Measurements from ENCODE around the gene RO60. TPM values are rescaled to one million over a fixed set of nuclear protein-coding genes. Genes with fewer than 3 reads are reported as not detected.

RO60 gene
- total RNA-seq, 1 experiment from 2014 or later = 93.5 TPM

DNA sequence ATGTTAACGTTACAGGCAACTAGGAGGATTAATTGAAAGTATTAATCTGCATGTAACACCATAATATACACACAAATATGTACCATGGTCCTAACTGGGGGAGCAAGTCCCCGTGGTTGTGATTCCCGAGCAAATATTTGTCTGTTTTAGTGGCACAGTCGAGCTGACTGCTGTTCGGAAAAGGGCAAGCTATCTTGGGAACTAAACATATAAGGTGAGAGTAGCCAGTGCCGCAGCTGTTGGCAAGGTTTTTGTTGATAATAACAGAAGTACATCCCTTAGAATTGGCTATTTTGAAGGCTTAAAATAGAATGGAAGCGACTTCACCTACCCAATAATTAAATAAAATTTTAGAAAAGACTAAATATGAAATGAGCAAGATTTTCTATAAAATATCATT lies 45.7 kb upstream of the RO60 start:
- POLR2A ChIA-PET (ENCODE audit: low non-redundant PET) = no interaction called here
- BruUV-seq (replicated peaks) = no TSS peak

DNA sequence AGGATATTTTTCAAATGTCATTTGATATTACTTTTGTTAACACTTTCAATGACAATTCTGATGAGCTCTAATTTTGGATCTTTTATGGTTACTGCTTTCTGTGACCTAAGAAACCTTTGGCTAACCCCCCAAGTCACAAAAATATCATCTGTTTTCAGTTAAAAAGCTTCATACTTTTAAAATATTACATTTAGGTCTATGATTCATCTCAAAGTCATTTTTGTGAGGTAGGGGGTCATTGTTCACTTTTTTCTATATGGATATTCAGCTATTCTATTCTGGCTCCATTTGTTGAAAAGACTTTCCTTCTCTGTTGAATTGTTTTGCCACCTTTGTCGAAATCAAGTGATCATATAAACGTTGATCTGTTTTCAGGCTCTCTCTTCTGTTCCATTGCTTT lies 45.0 kb upstream of the RO60 start:
- ChIA-PET CTCF (no interaction called here), POLR2A (ENCODE audit: low non-redundant PET) (no interaction called here)
- H3K36me3 ChIP-seq (ENCODE audit: insufficient read depth, low read length, poor library complexity, severe bottlenecking) = no peaks in the 10 kb centered on the region
- H3K4me3 ChIP-seq (ENCODE audit: low read depth, low read length, poor library complexity, severe bottlenecking) = no peak overlapping the region
- TF ChIP-seq, protein P1, sequence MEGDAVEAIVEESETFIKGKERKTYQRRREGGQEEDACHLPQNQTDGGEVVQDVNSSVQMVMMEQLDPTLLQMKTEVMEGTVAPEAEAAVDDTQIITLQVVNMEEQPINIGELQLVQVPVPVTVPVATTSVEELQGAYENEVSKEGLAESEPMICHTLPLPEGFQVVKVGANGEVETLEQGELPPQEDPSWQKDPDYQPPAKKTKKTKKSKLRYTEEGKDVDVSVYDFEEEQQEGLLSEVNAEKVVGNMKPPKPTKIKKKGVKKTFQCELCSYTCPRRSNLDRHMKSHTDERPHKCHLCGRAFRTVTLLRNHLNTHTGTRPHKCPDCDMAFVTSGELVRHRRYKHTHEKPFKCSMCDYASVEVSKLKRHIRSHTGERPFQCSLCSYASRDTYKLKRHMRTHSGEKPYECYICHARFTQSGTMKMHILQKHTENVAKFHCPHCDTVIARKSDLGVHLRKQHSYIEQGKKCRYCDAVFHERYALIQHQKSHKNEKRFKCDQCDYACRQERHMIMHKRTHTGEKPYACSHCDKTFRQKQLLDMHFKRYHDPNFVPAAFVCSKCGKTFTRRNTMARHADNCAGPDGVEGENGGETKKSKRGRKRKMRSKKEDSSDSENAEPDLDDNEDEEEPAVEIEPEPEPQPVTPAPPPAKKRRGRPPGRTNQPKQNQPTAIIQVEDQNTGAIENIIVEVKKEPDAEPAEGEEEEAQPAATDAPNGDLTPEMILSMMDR (conservative IDR thresholded peaks at IDR 0.05; ENCODE audit: low read depth, low read length) = no peak
- TF ChIP-seq EZH2 (IDR thresholded peaks at IDR 0.05; ENCODE audit: borderline replicate concordance, low read depth, low read length, poor library complexity, severe bottlenecking) = no peak
- no TSS peak for BruUV-seq (replicated peaks)
- no peak overlapping the region for H3K27ac ChIP-seq (ENCODE audit: low read depth, low read length, poor library complexity, severe bottlenecking)
- no peak for DNase-seq (ENCODE audit: low spot score)
- intact Hi-C loops (cut with micrococcal nuclease; ENCODE audit: unreplicated experiment) = no loop called here
- no peaks in the 10 kb centered on the region for H3K4me1 ChIP-seq (ENCODE audit: insufficient read depth, low read length, poor library complexity, severe bottlenecking)
- H3K27me3 ChIP-seq (replicated peaks; ENCODE audit: insufficient read depth, low read depth, low read length, poor library complexity) = no peaks in the 10 kb centered on the region
- H3K9me3 ChIP-seq (ENCODE audit: low read depth, low read length, poor library complexity, severe bottlenecking) = no peaks in the 10 kb centered on the region

More for the DNA sequence above, 45.7 kb upstream of the RO60 start:
- CTCF ChIA-PET = no interaction called here
- DNase-seq (ENCODE audit: low spot score) = no peak
- H3K4me1 ChIP-seq (ENCODE audit: insufficient read depth, low read length, poor library complexity, severe bottlenecking) = no peaks in the 10 kb centered on the region
- H3K27ac ChIP-seq (ENCODE audit: low read depth, low read length, poor library complexity, severe bottlenecking) = no peak overlapping the region
- no peak overlapping the region for H3K4me3 ChIP-seq (ENCODE audit: low read depth, low read length, poor library complexity, severe bottlenecking)
- no peaks in the 10 kb centered on the region for H3K36me3 ChIP-seq (ENCODE audit: insufficient read depth, low read length, poor library complexity, severe bottlenecking)
- intact Hi-C loops (cut with micrococcal nuclease; ENCODE audit: unreplicated experiment) = no loop called here
- TF ChIP-seq, protein P1 (conservative IDR thresholded peaks at IDR 0.05; ENCODE audit: low read depth, low read length) = no peak
- TF ChIP-seq EZH2 (IDR thresholded peaks at IDR 0.05; ENCODE audit: borderline replicate concordance, low read depth, low read length, poor library complexity, severe bottlenecking) = no peak
- no peaks in the 10 kb centered on the region for H3K9me3 ChIP-seq (ENCODE audit: low read depth, low read length, poor library complexity, severe bottlenecking)
- no peaks in the 10 kb centered on the region for H3K27me3 ChIP-seq (replicated peaks; ENCODE audit: insufficient read depth, low read depth, low read length, poor library complexity)

DNA sequence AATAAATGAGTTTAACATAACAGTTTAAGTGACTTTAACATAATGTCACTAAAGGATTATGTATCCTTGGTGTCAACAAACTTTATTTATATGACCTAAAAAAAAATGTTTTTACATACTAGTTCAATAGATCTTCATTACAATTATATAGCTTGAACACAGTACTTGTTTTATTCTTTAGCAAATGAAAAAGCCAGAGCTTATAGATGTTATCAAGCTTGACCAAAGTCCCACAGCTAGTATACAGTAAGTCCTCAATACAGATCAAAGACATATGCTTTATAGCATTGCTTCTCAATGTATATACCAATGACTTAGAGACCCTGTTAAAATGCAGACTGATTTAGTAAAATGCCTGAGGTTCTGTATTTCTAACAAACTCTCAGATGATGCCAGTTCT lies 42.6 kb upstream of the RO60 start:
- Histone ChIP-seq H3K4me1 (ENCODE audit: insufficient read depth, low read length, poor library complexity, severe bottlenecking) (no peaks in the 10 kb centered on the region), H3K27me3 (replicated peaks; ENCODE audit: insufficient read depth, low read depth, low read length, poor library complexity) (no peaks in the 10 kb centered on the region), H3K36me3 (ENCODE audit: insufficient read depth, low read length, poor library complexity, severe bottlenecking) (peaks cover 5% of the 10 kb centered on the region), H3K4me3 (ENCODE audit: low read depth, low read length, poor library complexity, severe bottlenecking) (no peak overlapping the region), H3K27ac (ENCODE audit: low read depth, low read length, poor library complexity, severe bottlenecking) (no peak overlapping the region), H3K9me3 (ENCODE audit: low read depth, low read length, poor library complexity, severe bottlenecking) (no peaks in the 10 kb centered on the region)
- intact Hi-C loops (cut with micrococcal nuclease; ENCODE audit: unreplicated experiment) = loop anchor here (5.0 kb wide), 1 partner anchor 404 kb away; no protein-coding TSS in a partner anchor
- ChIA-PET CTCF (no interaction called here), POLR2A (ENCODE audit: low non-redundant PET) (no interaction called here)
- DNase-seq (ENCODE audit: low spot score) = no peak
- no peak for TF ChIP-seq EZH2 (IDR thresholded peaks at IDR 0.05; ENCODE audit: borderline replicate concordance, low read depth, low read length, poor library complexity, severe bottlenecking)
- TF ChIP-seq, protein P1 (conservative IDR thresholded peaks at IDR 0.05; ENCODE audit: low read depth, low read length) = no peak
- no TSS peak for BruUV-seq (replicated peaks)
